Smooth muscle cell of the coronary artery (primary cell): Measurements from ENCODE around the gene EMX2. TPM values are rescaled to one million over a fixed set of nuclear protein-coding genes. Genes with fewer than 3 reads are reported as not detected.

Experiments used
- total RNA-seq: library from RNA; depleted of rRNA; stranded (reverse); fragments of >200 nt; gene quantifications from 2 replicates; pipeline ENCODE4 v1.2.3, GENCODE V29; 2014; ENCODE audit warnings: low replicate concordance

The EMX2 gene
- total RNA-seq = 0.08 and 4.1 TPM in 2 replicates

GRCh38 chr10:117542706-117543224, at the start of gene EMX2:
TSS of gene EMX2 (plus strand) at chr10:117542746. CDS start at chr10:117543268, 522 bp downstream.

Other genes starting within 250 kb of the EMX2 start
- 5.7 and 10.8 TPM in 2 replicates for gene PDZD8, start 167.3 kb upstream of the EMX2 start, total RNA-seq